IMR-90 (cell line): ENCODE results near the gene ARGLU1. TPM values are rescaled to one million over a fixed set of nuclear protein-coding genes. Genes with fewer than 3 reads are reported as not detected.

Experiments used
- ATAC-seq: fragments of 200-7000 bp; cut with Tn5 transposase; 2 replicates; pipeline ENCODE4 v1.9.1; 2020; ENCODE audit warnings: low read depth, mild to moderate bottlenecking, moderate library complexity
- BruUV-seq: library from RNA; stranded (reverse); fragments of 400-500 nt; replicated peaks from 2 replicates; lab custom pipeline; 2021; lab: Mats Ljungman, UMichigan
- CTCF ChIA-PET: fragments of 300-600 bp; formaldehyde crosslinking; extraction: SDS; loops from one replicate; lab custom pipeline; 2021; ENCODE audit warnings: antibody characterized with exemption; lab: Yijun Ruan, JAX
- POLR2A ChIA-PET: fragments of 300-600 bp; sonication (Branson Sonifier 250); formaldehyde crosslinking; loops from one replicate; lab custom pipeline; 2022; ENCODE audit warnings: antibody characterized with exemption; ENCODE audit not compliant: unreplicated experiment; lab: Charles Lee
- DNase-seq: peaks from one replicate; pipeline ENCODE4 v3.0.0; 2013
- H2AFZ ChIP-seq: replicated peaks from 2 replicates; pipeline ENCODE3; 2013; ENCODE audit warnings: low read length, mild to moderate bottlenecking; ENCODE audit not compliant: poor library complexity
- H2AK5ac ChIP-seq: 2 replicates; pipeline ENCODE4 v1.6.1; 2013; ENCODE audit warnings: low read depth, low read length, inconsistent platforms
- H2AK9ac ChIP-seq: replicated peaks from 2 replicates; pipeline ENCODE3; 2013; ENCODE audit warnings: mild to moderate bottlenecking, low read depth, low read length, moderate library complexity; ENCODE audit not compliant: poor library complexity
- H2BK120ac ChIP-seq: 2 replicates; pipeline ENCODE4 v1.6.1; 2013; ENCODE audit warnings: low read depth, low read length, inconsistent platforms
- H2BK15ac ChIP-seq: 3 replicates; pipeline ENCODE4 v1.6.1; 2013; ENCODE audit warnings: low read depth, low read length, inconsistent platforms
- H2BK20ac ChIP-seq: 2 replicates; pipeline ENCODE4 v1.6.1; 2013; ENCODE audit warnings: low read depth, mild to moderate bottlenecking, inconsistent platforms, low read length, moderate library complexity
- H2BK5ac ChIP-seq: 2 replicates; pipeline ENCODE4 v1.6.1; 2013; ENCODE audit warnings: mild to moderate bottlenecking, low read depth, low read length, inconsistent platforms; ENCODE audit not compliant: poor library complexity, severe bottlenecking
- H3K14ac ChIP-seq: replicated peaks from 2 replicates; pipeline ENCODE4 v1.6.1; 2013; ENCODE audit warnings: low read depth, low read length, inconsistent platforms
- H3K18ac ChIP-seq: 2 replicates; pipeline ENCODE4 v1.6.1; 2013; ENCODE audit warnings: low read depth, low read length, control low read depth
- H3K23ac ChIP-seq: 2 replicates; pipeline ENCODE4 v1.6.1; 2013; ENCODE audit warnings: low read depth, low read length, inconsistent platforms
- H3K27ac ChIP-seq: 2 replicates; pipeline ENCODE4 v1.5.1; 2013; ENCODE audit warnings: mild to moderate bottlenecking, control low read depth, low read length; ENCODE audit not compliant: insufficient read depth
- H3K27me3 ChIP-seq: 2 replicates; pipeline ENCODE4 v1.6.1; 2013; ENCODE audit warnings: low read length; ENCODE audit not compliant: control insufficient read depth, insufficient read depth
- H3K36me3 ChIP-seq: 2 replicates; pipeline ENCODE4 v1.6.1; 2013; ENCODE audit warnings: low read length, mixed read lengths; ENCODE audit not compliant: control insufficient read depth, insufficient read depth
- H3K4ac ChIP-seq: 2 replicates; pipeline ENCODE4 v1.6.1; 2013; ENCODE audit warnings: low read depth, low read length, inconsistent platforms
- H3K4me1 ChIP-seq: 2 replicates; pipeline ENCODE4 v1.6.1; 2013; ENCODE audit warnings: low read length, mixed read lengths; ENCODE audit not compliant: control insufficient read depth, insufficient read depth
- H3K4me2 ChIP-seq: 2 replicates; pipeline ENCODE4 v1.6.1; 2013; ENCODE audit warnings: low read depth, mild to moderate bottlenecking, control low read depth, low read length, moderate library complexity
- H3K4me3 ChIP-seq: 2 replicates; pipeline ENCODE4 v1.5.1; 2013; ENCODE audit warnings: low read depth, mild to moderate bottlenecking, control low read depth, low read length, moderate library complexity; ENCODE audit not compliant: insufficient read depth
- H3K56ac ChIP-seq: 2 replicates; pipeline ENCODE4 v1.6.1; 2013; ENCODE audit warnings: low read length, inconsistent platforms; ENCODE audit not compliant: insufficient read depth; ENCODE audit errors: extremely low read depth
- H3K79me1 ChIP-seq, 2 experiments: 2 replicates each; pipeline ENCODE4 v1.6.1; 2013; ENCODE audit warnings: low read length in 2 of 2, inconsistent platforms in 1 of 2, low read depth in 1 of 2
- H3K9ac ChIP-seq: 2 replicates; pipeline ENCODE4 v1.6.1; 2013; ENCODE audit warnings: low read depth, low read length, control low read depth
- H3K9me1 ChIP-seq: 2 replicates; pipeline ENCODE4 v1.6.1; 2013; ENCODE audit warnings: low read length, inconsistent platforms; ENCODE audit not compliant: insufficient read depth
- H3K9me3 ChIP-seq: 2 replicates; pipeline ENCODE4 v1.6.1; 2013; ENCODE audit warnings: low read length; ENCODE audit not compliant: control insufficient read depth, insufficient read depth
- H4K20me1 ChIP-seq: 2 replicates; pipeline ENCODE4 v1.6.1; 2013; ENCODE audit warnings: low read length, inconsistent platforms; ENCODE audit not compliant: insufficient read depth
- H4K5ac ChIP-seq: 2 replicates; pipeline ENCODE4 v1.6.1; 2013; ENCODE audit warnings: mild to moderate bottlenecking, low read depth, low read length, control low read depth
- H4K8ac ChIP-seq, 2 experiments: 2 replicates each; pipeline ENCODE4 v1.6.1; 2013; ENCODE audit warnings: low read depth in 2 of 2, low read length in 2 of 2, control low read depth in 1 of 2, inconsistent platforms in 1 of 2
- H4K91ac ChIP-seq: 2 replicates; pipeline ENCODE4 v1.6.1; 2013; ENCODE audit warnings: low read depth, low read length, inconsistent platforms; ENCODE audit not compliant: insufficient read depth
- BHLHE40 ChIP-seq: fragments of 150-350 bp; IDR thresholded peaks from 2 replicates; pipeline ENCODE4 v1.6.1; 2016; ENCODE audit warnings: mild to moderate bottlenecking, low read depth, low read length
- CEBPB ChIP-seq: IDR thresholded peaks from 2 replicates; pipeline ENCODE4 v1.6.1; 2012; ENCODE audit warnings: low read depth, low read length, improper control_type of control experiment
- CHD1 ChIP-seq: IDR thresholded peaks from 2 replicates; pipeline ENCODE4 v1.6.1; 2012; ENCODE audit warnings: low read depth, low read length, improper control_type of control experiment
- FOS ChIP-seq: fragments of 150-350 bp; IDR thresholded peaks from 2 replicates; pipeline ENCODE4 v1.6.1; 2016; ENCODE audit warnings: low read depth, low read length
- MAFK ChIP-seq: IDR thresholded peaks from 2 replicates; pipeline ENCODE4 v1.6.1; 2012; ENCODE audit warnings: low read depth, low read length, improper control_type of control experiment
- MAZ ChIP-seq: IDR thresholded peaks from 2 replicates; pipeline ENCODE4 v1.6.1; 2012; ENCODE audit warnings: low read depth, mild to moderate bottlenecking, low read length, improper control_type of control experiment, moderate library complexity, borderline replicate concordance
- MXI1 ChIP-seq: IDR thresholded peaks from 2 replicates; pipeline ENCODE4 v1.6.1; 2012; ENCODE audit warnings: low read depth, mild to moderate bottlenecking, low read length, moderate library complexity, borderline replicate concordance
- NFE2L2 ChIP-seq: fragments of 150-350 bp; IDR thresholded peaks from 2 replicates; pipeline ENCODE4 v1.6.1; 2016; ENCODE audit warnings: low read depth, mild to moderate bottlenecking, low read length
- POLR2A ChIP-seq: IDR thresholded peaks from 2 replicates; pipeline ENCODE4 v1.6.1; 2012; ENCODE audit warnings: mild to moderate bottlenecking, low read depth, low read length
- RAD21 ChIP-seq: IDR thresholded peaks from 2 replicates; pipeline ENCODE4 v1.6.1; 2012; ENCODE audit warnings: low read length, improper control_type of control experiment
- RCOR1 ChIP-seq: IDR thresholded peaks from 2 replicates; pipeline ENCODE4 v1.6.1; 2012; ENCODE audit warnings: mild to moderate bottlenecking, low read length, improper control_type of control experiment; ENCODE audit not compliant: insufficient replicate concordance
- RFX5 ChIP-seq: IDR thresholded peaks from 2 replicates; pipeline ENCODE4 v1.8.0; 2012; ENCODE audit warnings: low read depth, mild to moderate bottlenecking, low read length, moderate library complexity
- SMC3 ChIP-seq: fragments of 150-350 bp; IDR thresholded peaks from 2 replicates; pipeline ENCODE4 v1.6.1; 2016; ENCODE audit warnings: low read depth, mild to moderate bottlenecking, antibody characterized with exemption, low read length, moderate library complexity
- USF2 ChIP-seq: fragments of 150-350 bp; IDR thresholded peaks from 2 replicates; pipeline ENCODE4 v1.6.1; 2017; ENCODE audit warnings: mild to moderate bottlenecking, antibody characterized with exemption, low read length, low read depth
- WGBS, 2 experiments: methylation state at CpG; one replicate each; pipeline versions ENCODE4 v1.1.5 to v1.1.7; 2013; ENCODE audit warnings: missing lambda C conversion rate in 2 of 2; ENCODE audit not compliant: insufficient read length in 1 of 2; ENCODE audit errors: extremely low coverage in 2 of 2; 5-methylcytosine and 5-hydroxymethylcytosine counted together
- dilution Hi-C: fragments of 300-500 bp; cut with HindIII; formaldehyde crosslinking; loops from one replicate; pipeline ENCODE4 v1.14.3; 2018; ENCODE audit warnings: low sequenced_read_pairs; ENCODE audit not compliant: unreplicated experiment
- in situ Hi-C: fragments of 300-500 bp; cut with MboI; formaldehyde crosslinking; loops from 3 replicates; pipeline ENCODE4 v1.14.3; 2019; ENCODE audit warnings: low sequenced_read_pairs, inconsistent platforms, mixed read lengths
- intact Hi-C: fragments of 100-400 bp; cut with micrococcal nuclease; formaldehyde crosslinking; loops from 2 replicates; pipeline ENCODE4 v1.10.0; 2022
- polyA plus RNA-seq, 3 experiments: library from polyadenylated mRNA; depleted of rRNA; stranded (reverse); fragments of >200 nt; gene quantifications; 2 replicates each; pipeline ENCODE4 v1.2.3, GENCODE V29; 2012; ENCODE audit warnings: low replicate concordance in 1 of 3
- total RNA-seq: library from RNA; depleted of rRNA; stranded (reverse); fragments of >200 nt; gene quantifications from 2 replicates; pipeline ENCODE4 v1.2.3, GENCODE V29; 2012
- TF ChIP-seq, protein P1 (sequence below): fragments of 150-350 bp; IDR thresholded peaks from 2 replicates; pipeline ENCODE4 v1.6.1; 2016; ENCODE audit warnings: low read depth, mild to moderate bottlenecking, low read length, moderate library complexity, borderline replicate concordance
- TF ChIP-seq, protein P2 (sequence below): conservative IDR thresholded peaks from 2 replicates; pipeline ENCODE4 v1.5.1; 2012; ENCODE audit warnings: mild to moderate bottlenecking, low read depth, low read length, improper control_type of control experiment

ARGLU1 gene
- total and polyA plus RNA-seq, 2 of the 4 experiments (the other 2 are of a cell fraction), result 11.1 to 51.4 TPM

DNA sequence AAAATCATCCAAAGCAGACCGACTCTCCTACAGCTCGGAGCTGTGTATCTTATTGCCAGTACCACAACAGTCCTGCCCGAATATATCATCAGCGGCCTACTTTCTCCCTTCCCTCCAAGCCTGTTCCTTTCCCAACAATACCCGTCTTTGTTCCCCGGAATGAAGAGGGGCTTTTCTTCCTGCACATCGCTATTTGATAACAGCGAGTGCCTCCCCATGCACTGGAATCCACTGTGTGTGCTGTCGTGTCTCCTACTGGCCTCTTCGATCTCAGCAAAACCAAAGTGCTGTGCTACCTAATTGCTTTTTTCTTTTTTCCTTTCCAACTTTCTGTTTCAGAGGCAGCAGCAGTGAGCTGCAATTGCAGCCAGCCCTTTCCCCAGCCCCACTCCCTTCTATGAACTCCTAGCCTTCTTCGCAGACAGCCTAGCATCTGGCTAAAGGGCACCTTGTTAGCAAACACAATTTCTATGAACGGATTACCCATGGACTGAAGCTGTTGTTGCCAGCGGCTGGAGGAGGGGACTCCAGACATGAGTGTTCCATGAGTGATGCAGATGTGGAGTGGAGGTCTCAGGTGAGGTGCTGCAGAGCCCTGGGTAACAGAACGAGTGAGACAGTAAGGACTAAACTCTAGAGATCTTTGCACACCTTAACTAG, 75.9 kb downstream of the ARGLU1 start:
- H4K8ac ChIP-seq, result no peak overlapping the region
- POLR2A ChIA-PET, result no interaction called here
- no peak for ATAC-seq
- no peaks in the 10 kb centered on the region for H3K9me1 ChIP-seq
- H3K18ac ChIP-seq, result no peak overlapping the region
- no peak overlapping the region for H3K56ac ChIP-seq
- H2BK120ac ChIP-seq, result no peak overlapping the region
- H3K4ac ChIP-seq, result no peak overlapping the region
- no peak overlapping the region for H3K4me2 ChIP-seq
- no peaks in the 10 kb centered on the region for H4K20me1 ChIP-seq
- H4K5ac ChIP-seq, result no peak overlapping the region
- no peak overlapping the region for H2AFZ ChIP-seq
- H3K23ac ChIP-seq, result no peak overlapping the region
- no peaks in the 10 kb centered on the region for H3K9me3 ChIP-seq
- H2AK5ac ChIP-seq, result no peak overlapping the region
- H3K79me1 ChIP-seq, result peaks cover 1 to 8% of the 10 kb centered on the region in 2 experiments; a peak in 3 of 4 replicates
- no peak overlapping the region for H3K14ac ChIP-seq
- dilution Hi-C loops (no loop called here), in situ Hi-C loops (no loop called here), intact Hi-C loops (no loop called here)
- CTCF ChIA-PET, result no interaction called here
- no TSS peak for BruUV-seq
- no peak overlapping the region for H4K91ac ChIP-seq
- 82% methylated on average over 8 of the region's 14 CpGs; no CpG with 5 or more reads in 1 of the 2 experiments for WGBS, 2 experiments
- H2AK9ac ChIP-seq, result no peak overlapping the region
- H3K4me3 ChIP-seq, result no peak overlapping the region
- no peak overlapping the region for H2BK5ac ChIP-seq
- no peaks in the 10 kb centered on the region for H3K4me1 ChIP-seq
- no peak overlapping the region for H3K27ac ChIP-seq
- H3K27me3 ChIP-seq, result no peaks in the 10 kb centered on the region
- no peak for DNase-seq
- H2BK20ac ChIP-seq, result no peak overlapping the region
- H3K36me3 ChIP-seq, result peaks cover 14% of the 10 kb centered on the region
- no peak overlapping the region for H3K9ac ChIP-seq
- TF ChIP-seq RFX5, result no peak
- TF ChIP-seq, protein P1, sequence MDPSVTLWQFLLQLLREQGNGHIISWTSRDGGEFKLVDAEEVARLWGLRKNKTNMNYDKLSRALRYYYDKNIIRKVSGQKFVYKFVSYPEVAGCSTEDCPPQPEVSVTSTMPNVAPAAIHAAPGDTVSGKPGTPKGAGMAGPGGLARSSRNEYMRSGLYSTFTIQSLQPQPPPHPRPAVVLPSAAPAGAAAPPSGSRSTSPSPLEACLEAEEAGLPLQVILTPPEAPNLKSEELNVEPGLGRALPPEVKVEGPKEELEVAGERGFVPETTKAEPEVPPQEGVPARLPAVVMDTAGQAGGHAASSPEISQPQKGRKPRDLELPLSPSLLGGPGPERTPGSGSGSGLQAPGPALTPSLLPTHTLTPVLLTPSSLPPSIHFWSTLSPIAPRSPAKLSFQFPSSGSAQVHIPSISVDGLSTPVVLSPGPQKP, result no peak
- TF ChIP-seq MAFK, result no peak
- no peak for TF ChIP-seq CEBPB
- TF ChIP-seq CHD1, result no peak
- no peak for TF ChIP-seq RCOR1
- TF ChIP-seq MXI1, result no peak
- TF ChIP-seq, protein P2, sequence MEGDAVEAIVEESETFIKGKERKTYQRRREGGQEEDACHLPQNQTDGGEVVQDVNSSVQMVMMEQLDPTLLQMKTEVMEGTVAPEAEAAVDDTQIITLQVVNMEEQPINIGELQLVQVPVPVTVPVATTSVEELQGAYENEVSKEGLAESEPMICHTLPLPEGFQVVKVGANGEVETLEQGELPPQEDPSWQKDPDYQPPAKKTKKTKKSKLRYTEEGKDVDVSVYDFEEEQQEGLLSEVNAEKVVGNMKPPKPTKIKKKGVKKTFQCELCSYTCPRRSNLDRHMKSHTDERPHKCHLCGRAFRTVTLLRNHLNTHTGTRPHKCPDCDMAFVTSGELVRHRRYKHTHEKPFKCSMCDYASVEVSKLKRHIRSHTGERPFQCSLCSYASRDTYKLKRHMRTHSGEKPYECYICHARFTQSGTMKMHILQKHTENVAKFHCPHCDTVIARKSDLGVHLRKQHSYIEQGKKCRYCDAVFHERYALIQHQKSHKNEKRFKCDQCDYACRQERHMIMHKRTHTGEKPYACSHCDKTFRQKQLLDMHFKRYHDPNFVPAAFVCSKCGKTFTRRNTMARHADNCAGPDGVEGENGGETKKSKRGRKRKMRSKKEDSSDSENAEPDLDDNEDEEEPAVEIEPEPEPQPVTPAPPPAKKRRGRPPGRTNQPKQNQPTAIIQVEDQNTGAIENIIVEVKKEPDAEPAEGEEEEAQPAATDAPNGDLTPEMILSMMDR, result no peak
- no peak for TF ChIP-seq FOS
- no peak for TF ChIP-seq USF2
- no peak for TF ChIP-seq RAD21
- no peak for TF ChIP-seq NFE2L2
- no peak for TF ChIP-seq MAZ
- no peak for TF ChIP-seq BHLHE40
- no peak for TF ChIP-seq SMC3
- TF ChIP-seq POLR2A, result no peak
- no peak overlapping the region for H2BK15ac ChIP-seq
